Endothelial cell of umbilical vein (primary cell): ENCODE results near the gene EXD3.

ENCODE experiments used
- EZH2 ChIP-seq: IDR thresholded peaks from 2 replicates; pipeline ENCODE4 v1.6.1; 2012; ENCODE audit warnings: borderline replicate concordance, low read depth, mild to moderate bottlenecking, moderate library complexity, low read length, inconsistent platforms; ENCODE audit not compliant: severe bottlenecking
- FOS ChIP-seq: IDR thresholded peaks from 2 replicates; pipeline ENCODE4 v1.6.1; 2011; ENCODE audit warnings: mild to moderate bottlenecking, low read length, moderate library complexity, borderline replicate concordance; ENCODE audit not compliant: insufficient read depth
- GATA2 ChIP-seq: IDR thresholded peaks from 2 replicates; pipeline ENCODE4 v1.7.0; 2011; ENCODE audit warnings: low read depth, mild to moderate bottlenecking, moderate library complexity, mixed read lengths, low read length; ENCODE audit not compliant: insufficient read length, insufficient read depth
- MYC ChIP-seq: IDR thresholded peaks from one replicate; pipeline ENCODE4 v1.6.1; 2011; ENCODE audit warnings: mild to moderate bottlenecking, low read depth, low read length
- POLR2A ChIP-seq: IDR thresholded peaks from 2 replicates; pipeline ENCODE4 v1.6.1; 2012; ENCODE audit warnings: low read depth, mild to moderate bottlenecking, control low read depth, low read length
- POLR2AphosphoS5 ChIP-seq: IDR thresholded peaks from 2 replicates; pipeline ENCODE4 v1.6.1; 2012; ENCODE audit warnings: low read depth, mild to moderate bottlenecking, control low read depth, low read length, moderate library complexity; ENCODE audit not compliant: insufficient read depth
- TF ChIP-seq, protein P1 (sequence below), 2 donors: IDR thresholded peaks; 1 replicate in 1 of 2; 2 replicates in 1 of 2; pipeline ENCODE4 v1.5.1; 2011; ENCODE audit warnings: low read length in 2 of 2, mild to moderate bottlenecking in 2 of 2, moderate library complexity in 2 of 2, control low read depth in 1 of 2, inconsistent platforms in 1 of 2, low read depth in 1 of 2; ENCODE audit not compliant: insufficient read depth in 1 of 2; ENCODE audit errors: extremely low read depth in 1 of 2
- TF ChIP-seq, protein P2 (sequence below): IDR thresholded peaks from 2 replicates; pipeline ENCODE4 v1.6.1; 2011; ENCODE audit not compliant: insufficient read depth, insufficient read length

DNA sequence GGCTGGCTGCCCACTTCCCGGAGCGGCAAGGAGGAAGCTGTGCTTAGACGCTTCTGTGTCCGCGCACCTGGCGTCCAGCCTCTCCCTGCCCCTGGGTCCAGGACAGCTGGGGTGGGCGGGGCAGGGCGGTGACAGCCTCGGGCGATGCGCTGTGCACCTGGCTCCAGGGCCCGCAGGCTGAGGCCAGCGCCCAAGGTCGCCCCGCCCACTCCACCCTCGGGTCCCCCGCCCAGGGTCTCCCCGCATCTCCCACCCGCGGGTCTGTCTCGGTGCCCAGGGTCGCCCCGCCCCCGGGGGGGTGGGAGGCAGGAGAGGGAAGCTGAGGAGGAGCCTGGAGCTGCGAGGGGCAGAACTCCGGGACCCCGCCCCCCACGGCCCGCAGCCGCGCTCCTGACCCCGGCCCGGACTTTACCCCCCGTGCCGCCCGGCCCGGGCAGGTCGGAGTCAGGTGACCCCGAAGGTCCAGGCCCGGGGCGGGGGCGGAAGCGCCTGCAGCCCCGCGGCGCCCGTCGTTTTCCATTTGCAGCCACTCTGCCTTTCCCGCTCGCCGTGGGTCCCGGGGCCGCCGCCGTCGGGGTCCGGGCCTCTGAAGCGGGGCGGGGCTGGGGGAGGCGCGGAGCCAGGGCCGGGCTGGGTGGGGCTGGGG is 18.4 kb upstream of the EXD3 start, which contains the start of gene ENTPD8:
- TF ChIP-seq FOS (no peak), POLR2AphosphoS5 (no peak), MYC (no peak), POLR2A (no peak), EZH2 (no peak), GATA2 (no peak)
- TF ChIP-seq, protein P1, sequence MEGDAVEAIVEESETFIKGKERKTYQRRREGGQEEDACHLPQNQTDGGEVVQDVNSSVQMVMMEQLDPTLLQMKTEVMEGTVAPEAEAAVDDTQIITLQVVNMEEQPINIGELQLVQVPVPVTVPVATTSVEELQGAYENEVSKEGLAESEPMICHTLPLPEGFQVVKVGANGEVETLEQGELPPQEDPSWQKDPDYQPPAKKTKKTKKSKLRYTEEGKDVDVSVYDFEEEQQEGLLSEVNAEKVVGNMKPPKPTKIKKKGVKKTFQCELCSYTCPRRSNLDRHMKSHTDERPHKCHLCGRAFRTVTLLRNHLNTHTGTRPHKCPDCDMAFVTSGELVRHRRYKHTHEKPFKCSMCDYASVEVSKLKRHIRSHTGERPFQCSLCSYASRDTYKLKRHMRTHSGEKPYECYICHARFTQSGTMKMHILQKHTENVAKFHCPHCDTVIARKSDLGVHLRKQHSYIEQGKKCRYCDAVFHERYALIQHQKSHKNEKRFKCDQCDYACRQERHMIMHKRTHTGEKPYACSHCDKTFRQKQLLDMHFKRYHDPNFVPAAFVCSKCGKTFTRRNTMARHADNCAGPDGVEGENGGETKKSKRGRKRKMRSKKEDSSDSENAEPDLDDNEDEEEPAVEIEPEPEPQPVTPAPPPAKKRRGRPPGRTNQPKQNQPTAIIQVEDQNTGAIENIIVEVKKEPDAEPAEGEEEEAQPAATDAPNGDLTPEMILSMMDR (IDR thresholded peaks at IDR 0.05; ENCODE audit: extremely low read depth in 1 of 2, insufficient read depth in 1 of 2, low read depth in 1 of 2, low read length in 2 of 2), result no peak
- TF ChIP-seq, protein P2, sequence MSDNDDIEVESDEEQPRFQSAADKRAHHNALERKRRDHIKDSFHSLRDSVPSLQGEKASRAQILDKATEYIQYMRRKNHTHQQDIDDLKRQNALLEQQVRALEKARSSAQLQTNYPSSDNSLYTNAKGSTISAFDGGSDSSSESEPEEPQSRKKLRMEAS, result no peak
